Chondrocyte (in vitro differentiated cells): Measurements from ENCODE around the gene LDB2. TPM values are rescaled to one million over a fixed set of nuclear protein-coding genes. Genes with fewer than 3 reads are reported as not detected.

Source experiments
- DNase-seq: peaks from one replicate; pipeline ENCODE4 v3.0.0; 2021; ENCODE audit warnings: mixed read lengths, low spot score
- H3K27ac Mint-ChIP-seq: one replicate; pipeline ENCODE4 v1.8.0; 2021; ENCODE audit warnings: mild to moderate bottlenecking, moderate library complexity, mixed read lengths; ENCODE audit not compliant: unreplicated experiment
- H3K27me3 Mint-ChIP-seq: 2 replicates; pipeline ENCODE4 v1.8.0; 2021; ENCODE audit warnings: low read depth, mixed read lengths
- H3K36me3 Mint-ChIP-seq: 2 replicates; pipeline ENCODE4 v1.8.0; 2021; ENCODE audit warnings: low read depth, mixed read lengths
- H3K4me1 Mint-ChIP-seq: 2 replicates; pipeline ENCODE4 v1.8.0; 2021; ENCODE audit warnings: low read depth, mild to moderate bottlenecking, mixed read lengths
- H3K4me3 Mint-ChIP-seq: one replicate; pipeline ENCODE4 v1.8.0; 2021; ENCODE audit warnings: mild to moderate bottlenecking, moderate library complexity, mixed read lengths; ENCODE audit not compliant: unreplicated experiment
- H3K9me3 Mint-ChIP-seq: 2 replicates; pipeline ENCODE4 v1.8.0; 2021; ENCODE audit warnings: low read depth, mixed read lengths
- CTCF ChIP-seq: fragments of 200-600 bp; sonication (generic); IDR thresholded peaks from 2 replicates; pipeline ENCODE4 v1.5.0; 2021; ENCODE audit warnings: antibody characterized with exemption, mild to moderate bottlenecking, moderate library complexity
- total RNA-seq: library from RNA; stranded (reverse); gene quantifications from 3 replicates; pipeline ENCODE4 v1.2.1, GENCODE V29; 2021

LDB2 gene
- total RNA-seq, 1 donor from 2014 or later = 2.0 TPM

GRCh38 chr4:16862697-16863096 lies 35.7 kb downstream of the LDB2 start:
- no peak for DNase-seq
- Mint-ChIP-seq H3K4me3 (no peak overlapping the region), H3K27me3 (no peaks in the 10 kb centered on the region), H3K27ac (no peak overlapping the region), H3K9me3 (no peaks in the 10 kb centered on the region), H3K4me1 (peaks cover 22% of the 10 kb centered on the region), H3K36me3 (no peaks in the 10 kb centered on the region)
- no peak for TF ChIP-seq CTCF

- Mint-ChIP-seq H3K4me1 (peaks cover 22% of the 10 kb centered on the region), H3K27me3 (no peaks in the 10 kb centered on the region), H3K9me3 (no peaks in the 10 kb centered on the region), H3K27ac (no peak overlapping the region), H3K36me3 (no peaks in the 10 kb centered on the region), H3K4me3 (no peak overlapping the region)
- TF ChIP-seq CTCF = no peak
- no peak for DNase-seq
Observed at GRCh38 chr4:16860516-16860915, 37.9 kb downstream of the LDB2 start.

- peaks cover 18% of the 10 kb centered on the region for H3K4me1 Mint-ChIP-seq
- H3K27ac Mint-ChIP-seq = no peak overlapping the region
- no peaks in the 10 kb centered on the region for H3K27me3 Mint-ChIP-seq
- no peaks in the 10 kb centered on the region for H3K36me3 Mint-ChIP-seq
- no peaks in the 10 kb centered on the region for H3K9me3 Mint-ChIP-seq
- no peak overlapping the region for H3K4me3 Mint-ChIP-seq
- TF ChIP-seq CTCF = no peak
- DNase-seq = no peak
Observed at GRCh38 chr4:16859031-16859430, 39.4 kb downstream of the LDB2 start.

- no peak for TF ChIP-seq CTCF
- Mint-ChIP-seq H3K4me1 (peaks cover 16% of the 10 kb centered on the region), H3K36me3 (no peaks in the 10 kb centered on the region), H3K27me3 (no peaks in the 10 kb centered on the region), H3K4me3 (no peak overlapping the region), H3K27ac (no peak overlapping the region), H3K9me3 (no peaks in the 10 kb centered on the region)
- DNase-seq = no peak
Observed at GRCh38 chr4:16858275-16858752, 40.1 kb downstream of the LDB2 start.

GRCh38 chr4:16857425-16857824 lies 41.0 kb downstream of the LDB2 start:
- Mint-ChIP-seq H3K36me3 (no peaks in the 10 kb centered on the region), H3K4me1 (peaks cover 13% of the 10 kb centered on the region), H3K27ac (no peak overlapping the region), H3K27me3 (no peaks in the 10 kb centered on the region), H3K4me3 (no peak overlapping the region), H3K9me3 (no peaks in the 10 kb centered on the region)
- no peak for DNase-seq
- TF ChIP-seq CTCF = no peak
